ENCODE data around the gene HILPDA. TPM values are rescaled to one million over a fixed set of nuclear protein-coding genes. Genes with fewer than 3 reads are reported as not detected.

HILPDA gene, protein sequence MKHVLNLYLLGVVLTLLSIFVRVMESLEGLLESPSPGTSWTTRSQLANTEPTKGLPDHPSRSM
- total RNA-seq: 24.9 and 224 TPM in 2 replicates

DNA sequence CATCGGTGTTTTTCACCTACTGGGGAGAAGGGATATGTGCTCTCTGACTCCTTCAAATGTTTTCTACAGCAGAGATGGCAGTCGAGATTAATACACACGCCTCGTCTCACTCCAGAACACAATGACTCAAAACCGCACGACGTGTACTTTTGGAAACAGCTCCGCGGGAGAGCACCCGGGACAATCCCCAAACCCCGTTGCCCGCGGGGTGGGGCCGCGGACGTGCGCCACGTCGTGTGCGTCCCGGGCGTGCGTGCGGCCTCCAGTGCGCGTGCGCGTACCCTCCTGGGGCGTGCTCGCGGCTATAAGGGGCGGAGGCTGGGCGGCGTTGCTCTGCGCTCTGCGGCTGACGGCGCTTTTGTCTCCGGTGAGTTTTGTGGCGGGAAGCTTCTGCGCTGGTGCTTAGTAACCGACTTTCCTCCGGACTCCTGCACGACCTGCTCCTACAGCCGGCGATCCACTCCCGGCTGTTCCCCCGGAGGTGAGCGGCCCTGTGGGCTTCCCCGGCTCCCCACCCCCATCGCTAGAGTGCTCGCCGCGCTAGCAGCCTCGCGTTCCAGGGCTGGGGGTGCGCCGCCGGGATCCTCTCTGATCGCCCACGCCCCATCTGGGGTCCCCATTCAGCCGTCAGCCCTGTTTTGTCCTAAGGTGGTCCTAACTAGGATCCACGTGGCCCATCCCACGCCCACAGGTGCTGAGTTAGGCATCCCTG, at the start of gene HILPDA:
HILPDA (plus strand) TSS at position 336 of the 712 bp plus-strand sequence. CDS start 1,391 bp downstream, outside the sequence.

GRCh38 chr7:128409596-128410450, 45.9 kb upstream of the HILPDA start, which contains the start of gene IMPDH1:
TSS of gene IMPDH1 (minus strand) at chr7:128409982. CDS start at chr7:128409901, 81 bp downstream.

DNA sequence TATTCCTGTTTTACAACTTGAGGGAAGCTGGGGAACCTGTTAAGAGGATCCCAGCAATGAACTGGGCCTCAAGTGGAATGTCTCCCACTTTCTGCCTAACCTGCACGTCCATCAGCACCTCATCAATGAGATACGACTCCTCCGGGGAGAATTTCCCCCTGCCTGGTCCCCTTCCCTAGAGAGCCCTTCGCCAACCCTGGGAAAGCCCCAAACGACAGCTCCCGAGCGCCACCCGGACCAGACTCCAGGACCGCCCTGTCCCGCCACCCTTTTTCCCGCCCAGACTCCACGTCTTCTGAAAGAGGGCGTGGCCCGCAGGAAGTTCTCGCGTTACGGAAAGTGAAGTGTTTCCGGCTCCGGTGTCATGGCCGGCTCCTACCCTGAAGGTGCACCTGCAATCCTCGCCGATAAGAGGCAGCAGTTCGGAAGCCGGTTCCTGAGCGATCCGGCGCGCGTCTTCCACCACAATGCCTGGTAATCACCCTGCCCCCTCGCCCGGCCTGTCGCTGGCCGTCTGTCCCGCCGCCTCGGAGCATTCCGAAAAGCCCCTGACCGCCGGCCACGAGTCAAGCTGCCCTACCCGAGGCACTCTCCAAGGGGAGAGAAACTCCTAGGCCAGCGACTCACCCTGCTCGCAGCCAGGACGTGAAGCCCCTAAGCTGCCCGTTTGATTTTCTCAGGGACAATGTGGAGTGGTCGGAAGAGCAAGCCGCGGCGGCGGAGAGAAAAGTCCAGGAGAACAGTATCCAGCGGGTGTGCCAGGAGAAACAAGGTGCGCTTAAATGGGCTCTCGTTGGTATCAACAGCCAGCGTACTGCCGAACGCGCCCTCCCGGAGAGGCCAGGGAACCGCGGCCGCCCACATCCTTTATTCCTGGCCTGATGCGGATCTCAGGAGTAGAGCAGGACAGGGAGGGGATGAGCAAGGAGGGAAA, 21.0 kb downstream of the HILPDA start, which contains the start of gene METTL2B:
METTL2B (plus strand) TSS at position 347 of the 934 bp plus-strand sequence; CDS start at position 365, 18 bp downstream.

Other genes with a start within 250 kb of the HILPDA start
- gene LEP, start 214.6 kb upstream of the HILPDA start, total RNA-seq: 8.2 TPM in 1 of 2 replicates, not detected in the other
- 14.1 and 24.5 TPM in 2 replicates for gene RBM28, start 112.0 kb upstream of the HILPDA start, total RNA-seq
- gene PRRT4, start 94.2 kb upstream of the HILPDA start, total RNA-seq: under 0.01 TPM in 1 of 2 replicates, not detected in the other
- 42.6 and 75.2 TPM in 2 replicates for gene IMPDH1, start 45.9 kb upstream of the HILPDA start, total RNA-seq
- 33.8 and 47.4 TPM in 2 replicates for gene METTL2B, start 20.9 kb downstream of the HILPDA start, total RNA-seq
- gene GARIN1A, start 216.4 kb downstream of the HILPDA start, total RNA-seq: 0.28 and 0.38 TPM in 2 replicates

Measured in regular cardiac myocyte (primary cell).